Measurements from ENCODE around the gene CZIB.

DNA sequence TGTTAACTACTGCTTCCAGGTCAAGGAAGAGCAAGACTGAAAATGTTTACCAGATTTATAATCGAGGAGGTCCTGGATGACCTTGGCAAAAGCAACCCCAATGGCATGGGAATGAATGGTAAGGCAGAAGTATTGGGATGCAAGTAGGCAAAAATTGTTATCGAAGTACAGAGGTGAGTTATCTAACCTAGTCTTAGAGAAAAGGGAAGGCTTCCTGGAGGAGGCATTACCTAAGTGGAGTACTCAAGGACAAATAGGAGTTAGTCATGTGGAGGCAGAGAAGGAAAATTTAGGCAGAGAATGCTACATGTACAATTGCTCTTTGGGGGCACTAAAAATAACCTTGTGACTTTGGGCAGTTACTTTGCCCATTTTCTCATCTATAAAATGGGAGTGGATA lies 21.4 kb upstream of the CZIB start:
- no peak for TF ChIP-seq EZH2 (IDR thresholded peaks at IDR 0.05; ENCODE audit: borderline replicate concordance, low read depth, low read length, poor library complexity, severe bottlenecking)
- TF ChIP-seq, protein P1, sequence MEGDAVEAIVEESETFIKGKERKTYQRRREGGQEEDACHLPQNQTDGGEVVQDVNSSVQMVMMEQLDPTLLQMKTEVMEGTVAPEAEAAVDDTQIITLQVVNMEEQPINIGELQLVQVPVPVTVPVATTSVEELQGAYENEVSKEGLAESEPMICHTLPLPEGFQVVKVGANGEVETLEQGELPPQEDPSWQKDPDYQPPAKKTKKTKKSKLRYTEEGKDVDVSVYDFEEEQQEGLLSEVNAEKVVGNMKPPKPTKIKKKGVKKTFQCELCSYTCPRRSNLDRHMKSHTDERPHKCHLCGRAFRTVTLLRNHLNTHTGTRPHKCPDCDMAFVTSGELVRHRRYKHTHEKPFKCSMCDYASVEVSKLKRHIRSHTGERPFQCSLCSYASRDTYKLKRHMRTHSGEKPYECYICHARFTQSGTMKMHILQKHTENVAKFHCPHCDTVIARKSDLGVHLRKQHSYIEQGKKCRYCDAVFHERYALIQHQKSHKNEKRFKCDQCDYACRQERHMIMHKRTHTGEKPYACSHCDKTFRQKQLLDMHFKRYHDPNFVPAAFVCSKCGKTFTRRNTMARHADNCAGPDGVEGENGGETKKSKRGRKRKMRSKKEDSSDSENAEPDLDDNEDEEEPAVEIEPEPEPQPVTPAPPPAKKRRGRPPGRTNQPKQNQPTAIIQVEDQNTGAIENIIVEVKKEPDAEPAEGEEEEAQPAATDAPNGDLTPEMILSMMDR (conservative IDR thresholded peaks at IDR 0.05; ENCODE audit: low read depth, low read length), result no peak

Data from A673 (cell line).